NCI-H1417 treated with DMSO at 0.1 percent for 48 hours (cell line): ENCODE measurements around the gene C6orf118.

Experiments
- DNase-seq: peaks from one replicate; lab custom pipeline; 2025; lab: John Stamatoyannopoulos, UW

Gene C6orf118

DNA sequence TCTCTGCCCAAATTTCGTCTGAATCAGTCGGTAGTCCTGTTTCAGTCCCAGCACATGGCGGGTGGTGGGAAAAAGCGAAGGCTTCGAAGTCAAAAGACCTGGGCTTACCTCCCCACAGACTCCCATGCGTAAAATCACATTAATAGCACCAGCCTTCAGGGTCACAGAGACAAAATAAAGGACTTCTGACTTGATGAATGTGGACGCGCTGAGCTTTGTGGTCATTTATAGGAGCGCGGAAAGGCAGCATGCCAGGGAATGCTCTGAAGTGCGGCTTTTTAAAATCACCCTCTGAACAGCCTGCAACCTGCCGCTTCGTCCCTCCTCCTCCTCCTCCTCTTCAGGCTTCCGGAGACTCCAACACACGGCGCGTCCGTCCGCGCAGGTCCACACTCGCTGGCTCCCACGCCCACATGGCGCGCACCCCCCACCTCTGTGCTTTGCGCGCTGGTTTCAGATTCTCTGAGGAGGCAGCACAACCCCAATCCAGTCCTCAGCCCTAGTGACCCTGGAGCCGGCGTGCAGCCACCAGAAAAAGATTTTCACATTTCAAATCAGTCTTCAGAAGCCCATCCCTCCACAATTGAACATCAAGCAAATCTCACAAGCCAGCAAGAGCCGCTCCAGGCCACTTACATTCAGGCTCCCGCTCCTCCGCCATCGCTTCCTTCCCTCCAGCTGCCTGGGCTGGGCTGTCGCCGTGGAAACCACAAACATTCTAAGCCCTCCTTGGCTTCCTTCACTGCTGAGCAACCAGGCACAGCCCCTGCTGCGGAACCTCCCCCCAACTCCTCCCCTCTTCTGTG, at the start of gene C6orf118:
Gene C6orf118, minus strand, starts transcription at position 680 of the 806 bp plus-strand sequence. Its CDS starts 19 bp downstream, at position 661.
- DNase-seq: peak; percentile 36

- no peak for DNase-seq
Measured at GRCh38 chr6:165345700-165346099, 36.3 kb upstream of the C6orf118 start.

DNA sequence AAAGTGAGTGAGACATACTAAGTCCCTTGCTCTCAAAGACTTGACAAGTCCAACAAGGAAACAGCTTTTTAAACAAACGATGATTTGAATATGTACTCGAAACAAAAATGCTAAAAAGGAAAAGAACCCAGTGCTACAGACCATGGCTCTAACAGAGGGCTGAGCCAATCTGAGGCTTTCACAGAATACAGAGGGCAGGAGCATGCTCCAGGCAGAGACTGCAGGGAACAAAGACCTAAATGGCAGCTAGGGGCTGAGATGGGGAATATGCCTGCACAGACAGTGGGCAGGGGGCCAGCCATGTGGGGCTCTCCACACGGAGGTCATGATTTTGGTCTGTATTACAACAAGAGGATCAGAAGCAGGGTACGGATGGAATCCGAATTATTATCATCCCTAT, 31.1 kb upstream of the C6orf118 start:
- no peak for DNase-seq

GRCh38 chr6:165325609-165326008, 16.2 kb upstream of the C6orf118 start:
- DNase-seq: no peak

DNA sequence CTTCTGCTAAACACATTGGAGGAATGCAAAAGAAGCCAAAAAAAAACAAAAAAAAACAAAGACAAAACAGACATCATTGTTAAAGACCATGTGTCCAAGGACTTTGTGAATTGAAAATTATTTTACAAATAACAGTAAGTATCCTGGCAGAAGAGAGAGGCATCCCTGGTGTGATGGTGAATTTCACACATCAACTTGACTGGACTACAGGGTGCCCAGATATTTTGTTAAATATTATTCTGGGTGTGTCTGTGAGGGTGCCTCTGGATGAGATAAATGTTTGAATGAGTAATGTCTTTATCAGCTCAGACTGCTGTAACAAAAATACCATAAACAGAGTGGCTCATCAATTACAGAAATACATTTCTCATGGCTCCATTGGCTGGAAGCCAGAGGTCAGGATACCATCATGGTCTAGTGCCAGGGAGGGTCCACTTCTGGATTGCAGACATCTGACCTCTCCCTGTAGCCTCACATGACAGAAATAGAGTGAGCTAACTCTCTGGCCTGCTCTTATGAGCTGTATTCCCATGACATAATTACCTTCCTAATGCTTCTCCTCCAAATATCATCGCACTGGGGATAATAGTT, 12.2 kb upstream of the C6orf118 start:
- no peak for DNase-seq

DNA sequence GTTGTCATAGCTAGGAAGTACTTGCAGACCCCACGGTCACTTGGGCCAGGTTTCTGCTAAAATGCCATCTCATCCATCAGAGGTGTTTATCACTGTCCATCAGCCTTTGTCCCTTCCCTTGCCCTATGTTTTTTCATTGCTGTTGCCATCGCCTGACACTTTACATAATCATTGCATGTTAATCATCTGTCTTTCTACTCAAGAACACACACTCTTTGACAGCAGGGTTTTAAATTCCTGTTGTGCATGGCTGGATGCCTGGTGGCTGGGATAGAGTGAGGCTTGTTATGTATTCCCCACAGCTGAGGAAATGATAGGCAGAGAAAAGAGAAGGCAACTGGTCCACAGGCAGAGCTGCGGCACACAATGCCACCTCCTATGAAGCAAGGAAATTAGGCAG, 11.7 kb upstream of the C6orf118 start:
- no peak for DNase-seq

- DNase-seq: no peak
Measured at GRCh38 chr6:165317723-165318122, 8.3 kb upstream of the C6orf118 start.

DNA sequence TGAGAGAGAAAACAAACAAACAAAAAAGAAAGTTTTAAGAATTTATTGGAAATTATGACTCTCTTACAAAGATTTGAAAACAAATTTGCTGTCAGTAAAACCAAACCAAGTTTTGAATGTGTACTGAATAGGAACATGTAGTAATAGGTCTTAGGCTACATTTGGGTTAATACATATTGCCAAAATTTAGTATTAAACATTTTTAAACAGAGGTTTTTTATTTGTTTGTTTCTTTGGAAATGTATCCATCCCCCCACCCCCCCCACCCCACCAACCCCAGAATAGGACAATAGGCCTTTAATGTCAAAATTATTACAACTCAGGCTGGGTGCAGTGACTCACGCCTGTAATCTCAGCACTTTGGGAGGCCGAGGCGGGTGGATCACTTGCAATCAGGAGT, 2.5 kb downstream of the C6orf118 start:
- no peak for DNase-seq

DNA sequence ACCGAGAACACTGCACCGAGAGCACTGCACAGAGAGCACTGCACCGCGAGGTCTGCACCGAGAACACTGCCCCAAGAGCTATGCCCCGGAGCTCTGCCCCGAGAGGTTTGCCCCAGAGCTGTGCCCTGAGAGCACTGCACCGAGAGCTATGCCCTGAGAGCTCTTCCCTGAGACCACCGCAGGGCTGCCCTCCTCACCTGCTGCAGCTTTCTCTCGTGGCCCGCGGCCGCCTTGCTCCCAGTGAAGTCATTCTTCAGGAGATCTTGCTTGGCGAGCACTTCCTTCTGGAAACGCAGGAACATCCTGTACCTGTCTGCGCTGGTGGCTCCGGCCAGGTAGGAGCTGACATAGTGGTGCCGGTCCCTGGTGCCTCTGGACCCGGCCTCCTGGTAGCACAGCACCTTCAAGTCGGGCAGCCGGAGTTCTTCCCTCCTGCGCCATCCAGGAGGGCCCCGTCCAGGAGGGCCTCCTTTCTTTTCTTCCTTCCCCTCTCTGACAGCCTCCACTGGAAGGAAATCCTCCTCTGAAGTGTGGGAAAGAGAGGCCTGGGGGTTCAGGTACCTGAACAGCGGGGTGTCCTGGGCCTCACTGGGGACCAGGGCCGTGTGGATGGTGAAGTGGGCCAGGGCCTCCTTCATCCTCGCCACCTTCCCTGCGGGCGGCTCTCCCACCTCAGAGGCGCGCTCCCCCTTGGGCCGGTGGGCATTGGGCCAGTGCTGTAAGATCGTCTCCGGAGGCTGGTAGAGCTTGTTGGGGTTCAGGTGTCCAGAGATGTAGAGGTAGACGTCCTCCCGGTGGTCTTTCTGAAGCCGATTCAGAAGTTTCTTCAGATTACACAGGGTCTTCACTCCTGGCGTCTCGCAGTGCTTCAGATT, 7.8 kb downstream of the C6orf118 start:
- no peak for DNase-seq

- DNase-seq: no peak
Measured at GRCh38 chr6:165300422-165300936, 8.9 kb downstream of the C6orf118 start.

DNA sequence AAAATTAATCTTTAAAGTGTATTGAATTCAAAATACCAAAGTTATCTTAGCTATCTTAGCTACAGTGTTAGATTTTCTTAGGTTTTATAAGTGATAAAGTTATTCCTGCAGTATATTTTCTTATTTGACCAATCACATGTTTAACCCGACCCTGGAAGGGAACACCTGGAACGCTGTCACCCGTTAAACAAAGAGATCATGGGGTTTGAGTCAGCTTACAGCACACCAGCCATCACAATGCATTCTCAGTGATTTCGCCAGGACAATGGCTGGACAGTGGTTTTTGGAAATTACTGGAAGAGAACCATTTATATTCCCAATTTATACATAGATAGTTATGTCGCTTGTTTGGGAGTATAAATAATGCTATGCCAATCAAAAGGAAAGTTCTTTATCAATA, 10.5 kb downstream of the C6orf118 start:
- no peak for DNase-seq

GRCh38 chr6:165298402-165298801, 11.0 kb downstream of the C6orf118 start:
- no peak for DNase-seq

- DNase-seq: no peak
Measured at GRCh38 chr6:165292657-165293056, 16.7 kb downstream of the C6orf118 start.

- no peak for DNase-seq
Measured at GRCh38 chr6:165274611-165275010, 34.8 kb downstream of the C6orf118 start.

GRCh38 chr6:165272585-165272984, 36.8 kb downstream of the C6orf118 start:
- DNase-seq: no peak

DNA sequence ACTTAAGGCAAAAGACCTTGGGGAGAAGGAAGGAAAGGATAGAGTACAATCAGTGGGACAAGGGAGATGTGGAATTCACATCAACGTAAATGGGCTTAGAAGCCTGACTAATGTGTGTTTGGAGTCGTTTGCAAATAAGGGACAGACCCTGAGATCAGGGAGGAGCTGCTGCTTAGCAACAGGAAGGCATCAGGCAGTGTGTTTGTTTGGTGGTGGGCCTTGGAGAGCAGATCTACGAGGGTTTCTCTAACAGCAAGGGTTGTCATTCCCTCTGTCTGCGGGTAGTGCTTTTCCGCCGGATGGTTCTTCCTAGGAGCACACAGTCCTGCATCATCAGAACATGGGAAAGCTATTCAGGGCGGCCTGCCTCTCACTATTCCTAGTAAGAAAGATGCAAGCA, 40.4 kb downstream of the C6orf118 start:
- no peak for DNase-seq

- DNase-seq: no peak
Measured at GRCh38 chr6:165266621-165267020, 42.8 kb downstream of the C6orf118 start.

- no peak for DNase-seq
Measured at GRCh38 chr6:165266191-165266590, 43.2 kb downstream of the C6orf118 start.

GRCh38 chr6:165260462-165260861, 48.9 kb downstream of the C6orf118 start:
- DNase-seq: no peak

DNA sequence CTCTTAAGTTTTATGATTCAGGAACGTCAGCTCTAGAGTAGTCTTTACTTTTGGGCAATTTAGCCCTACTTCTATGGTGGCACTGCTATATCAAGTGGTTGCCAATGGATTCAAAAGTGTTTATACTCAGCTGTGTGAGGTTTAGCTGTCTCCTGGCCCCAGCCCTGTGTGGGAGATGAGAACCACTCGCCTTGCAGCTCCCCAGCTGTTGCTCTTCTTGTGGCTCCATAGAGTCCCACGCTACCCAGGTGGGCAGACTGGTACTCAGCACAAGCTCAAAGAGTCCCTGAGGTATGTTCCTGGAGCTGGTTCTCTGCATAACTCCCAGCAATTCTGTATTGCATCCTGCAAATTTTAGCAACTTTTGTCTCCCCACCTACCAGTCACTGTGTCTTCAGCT, 59.6 kb downstream of the C6orf118 start:
- no peak for DNase-seq

DNA sequence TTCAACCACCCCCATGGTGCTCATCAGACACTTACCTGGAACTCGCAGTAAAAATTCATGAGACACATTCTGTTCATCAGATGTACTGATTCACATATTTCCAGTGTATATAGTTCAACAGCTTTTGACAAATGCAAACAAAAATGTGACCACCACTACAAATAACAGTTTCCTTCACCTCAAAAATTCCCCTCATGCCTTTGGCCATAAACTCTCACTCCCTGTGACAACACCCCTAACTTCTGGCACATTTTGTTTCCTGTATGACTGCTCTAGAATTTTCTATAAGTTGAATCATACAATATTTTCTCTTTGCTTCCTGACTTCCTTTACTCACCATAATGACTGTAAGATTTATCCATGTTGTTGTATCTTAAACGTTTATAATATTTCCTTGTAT, 63.7 kb downstream of the C6orf118 start:
- DNase-seq: no peak

GRCh38 chr6:165245287-165245686, 64.1 kb downstream of the C6orf118 start:
- no peak for DNase-seq
